NCI-H2171 (cell line): ENCODE measurements around the gene RAI14.

Experiments
- DNase-seq: peaks from one replicate; lab custom pipeline; 2025; lab: John Stamatoyannopoulos, UW

Gene RAI14

GRCh38 chr5:34854459-34855174, 198.5 kb downstream of the RAI14 start:
- no peak for DNase-seq

- DNase-seq = no peak
Observed at GRCh38 chr5:34857161-34857560, 201.0 kb downstream of the RAI14 start.

DNA sequence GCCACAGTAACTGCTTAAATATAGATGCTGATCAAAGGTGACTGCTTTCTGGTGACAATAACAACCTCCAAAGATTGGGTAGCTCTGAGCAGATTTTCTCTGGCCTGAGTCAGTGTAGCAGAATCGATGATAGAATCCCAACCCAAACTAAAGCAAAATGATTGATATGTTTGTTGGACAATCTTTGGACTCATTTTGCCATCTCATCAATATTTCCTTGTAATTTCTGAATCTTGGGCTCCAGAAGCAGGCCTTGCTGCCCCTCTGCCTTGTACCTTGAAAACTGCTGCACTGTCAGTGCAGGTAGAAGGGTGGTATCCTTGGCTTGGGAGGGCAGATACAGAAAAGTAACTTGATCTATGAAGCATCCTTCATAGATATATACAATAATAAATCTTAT, 201.8 kb downstream of the RAI14 start:
- DNase-seq = no peak

GRCh38 chr5:34858790-34859189, 202.7 kb downstream of the RAI14 start:
- no peak for DNase-seq

DNA sequence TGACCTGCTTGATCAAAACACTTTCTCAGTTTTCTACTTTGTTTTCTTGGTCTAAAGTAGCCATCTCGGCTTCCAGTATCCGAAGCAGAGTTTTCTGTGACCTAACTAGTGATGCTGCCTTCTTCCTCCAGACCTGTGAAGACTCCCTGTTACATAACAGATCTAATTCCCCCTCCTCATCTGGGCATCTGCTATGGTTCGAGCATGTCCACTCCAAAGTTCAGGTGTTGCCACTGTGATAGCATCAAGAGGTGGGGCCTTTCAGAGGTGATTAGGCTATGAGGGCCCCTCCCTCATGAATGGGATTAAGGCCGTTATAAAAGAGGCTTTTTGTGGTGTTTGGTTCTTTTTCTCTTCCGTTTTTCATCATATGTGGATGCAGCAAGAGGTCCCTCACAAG, 203.1 kb downstream of the RAI14 start:
- DNase-seq = no peak

- no peak for DNase-seq
Observed at GRCh38 chr5:34863946-34864345, 207.8 kb downstream of the RAI14 start.

- DNase-seq = no peak
Observed at GRCh38 chr5:34865091-34865490, 209.0 kb downstream of the RAI14 start.

DNA sequence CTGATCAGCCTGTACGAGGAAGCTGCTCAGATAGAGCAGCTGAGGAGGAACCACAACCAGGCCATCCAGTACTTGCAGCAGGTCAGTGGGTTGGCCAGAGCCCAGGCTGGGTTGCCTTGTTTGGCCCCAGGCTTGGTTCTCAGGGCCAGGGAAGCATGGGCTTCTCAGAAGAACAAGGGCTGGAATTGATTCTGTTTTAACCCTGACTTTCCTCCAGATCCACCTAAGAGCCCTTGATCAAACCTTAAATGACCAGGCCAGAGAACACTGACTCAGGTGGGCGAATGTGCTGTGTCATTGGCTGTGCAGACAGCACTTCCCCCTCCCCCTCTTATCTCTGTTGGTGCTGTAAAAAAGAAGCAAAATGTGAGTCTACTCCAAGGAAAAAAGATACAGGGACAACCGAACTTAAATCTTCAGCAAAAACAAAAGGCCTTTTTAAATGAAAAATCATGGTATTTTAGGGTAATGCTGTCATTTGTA, 210.9 kb downstream of the RAI14 start:
- DNase-seq = no peak

DNA sequence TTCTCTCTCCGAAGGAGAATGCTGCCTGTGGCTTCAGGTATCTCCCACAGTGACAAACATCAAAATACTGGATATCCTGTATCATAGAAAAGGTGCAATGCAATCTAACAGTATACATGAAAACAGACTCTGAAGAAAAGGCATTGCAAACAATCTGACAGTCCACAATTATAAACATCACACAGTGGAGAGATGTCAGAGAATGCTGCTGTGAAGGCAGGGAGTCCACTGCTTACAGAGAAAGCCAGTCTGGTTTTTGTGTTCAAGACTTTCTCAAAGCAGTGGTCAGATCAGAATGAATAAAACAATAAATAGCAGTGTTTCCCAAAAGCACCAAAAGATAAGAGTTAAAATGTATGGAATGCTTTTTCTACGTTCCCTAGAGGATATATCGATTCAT, 211.5 kb downstream of the RAI14 start:
- no peak for DNase-seq

DNA sequence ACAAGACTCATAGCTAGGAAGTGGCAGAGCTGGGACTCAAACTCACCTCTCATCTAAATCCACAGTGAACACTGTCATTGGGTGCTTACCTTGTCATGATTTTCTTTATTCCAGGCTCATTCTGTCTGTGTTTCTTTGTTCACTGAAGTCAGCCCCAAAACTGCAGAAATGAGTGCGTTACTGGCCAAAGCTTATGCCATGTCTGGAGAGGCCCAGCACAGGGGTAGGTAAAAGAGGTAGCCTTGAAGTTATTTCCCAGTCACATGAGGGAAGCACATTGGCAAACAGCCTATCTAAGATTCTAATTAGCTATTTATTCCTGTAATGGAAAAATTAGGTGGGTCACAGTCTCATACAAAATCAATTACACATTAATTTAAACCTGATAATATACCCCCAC, 212.7 kb downstream of the RAI14 start:
- no peak for DNase-seq

GRCh38 chr5:34869256-34869655, 213.1 kb downstream of the RAI14 start:
- no peak for DNase-seq

DNA sequence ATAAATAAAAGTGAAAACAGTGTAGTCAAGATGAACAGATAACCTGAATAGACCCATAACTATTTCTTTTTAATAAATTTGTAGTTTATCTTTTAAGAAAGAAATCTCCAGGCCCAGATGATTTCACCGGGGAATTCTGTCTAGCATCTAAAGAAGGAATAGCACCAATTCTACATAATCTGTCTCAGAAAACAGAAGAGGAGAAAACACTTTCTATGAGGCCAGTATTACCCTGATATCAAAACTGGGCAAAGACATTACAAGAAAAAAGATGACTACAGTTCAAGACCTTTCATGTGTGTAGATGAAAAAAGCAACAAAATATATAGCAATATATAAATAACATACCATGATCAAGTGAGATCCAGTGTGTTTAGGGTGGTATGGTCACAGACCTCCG, 214.3 kb downstream of the RAI14 start:
- DNase-seq = no peak

- no peak for DNase-seq
Observed at GRCh38 chr5:34876275-34876674, 220.1 kb downstream of the RAI14 start.

GRCh38 chr5:34881246-34881645, 225.1 kb downstream of the RAI14 start:
- DNase-seq = no peak
